NCI-H446 treated with DMSO at 0.1 percent for 48 hours (cell line): ENCODE data around the gene PKD1L1.

ENCODE experiments used
- DNase-seq: peaks from one replicate; lab custom pipeline; 2025; lab: John Stamatoyannopoulos, UW

Gene PKD1L1

DNA sequence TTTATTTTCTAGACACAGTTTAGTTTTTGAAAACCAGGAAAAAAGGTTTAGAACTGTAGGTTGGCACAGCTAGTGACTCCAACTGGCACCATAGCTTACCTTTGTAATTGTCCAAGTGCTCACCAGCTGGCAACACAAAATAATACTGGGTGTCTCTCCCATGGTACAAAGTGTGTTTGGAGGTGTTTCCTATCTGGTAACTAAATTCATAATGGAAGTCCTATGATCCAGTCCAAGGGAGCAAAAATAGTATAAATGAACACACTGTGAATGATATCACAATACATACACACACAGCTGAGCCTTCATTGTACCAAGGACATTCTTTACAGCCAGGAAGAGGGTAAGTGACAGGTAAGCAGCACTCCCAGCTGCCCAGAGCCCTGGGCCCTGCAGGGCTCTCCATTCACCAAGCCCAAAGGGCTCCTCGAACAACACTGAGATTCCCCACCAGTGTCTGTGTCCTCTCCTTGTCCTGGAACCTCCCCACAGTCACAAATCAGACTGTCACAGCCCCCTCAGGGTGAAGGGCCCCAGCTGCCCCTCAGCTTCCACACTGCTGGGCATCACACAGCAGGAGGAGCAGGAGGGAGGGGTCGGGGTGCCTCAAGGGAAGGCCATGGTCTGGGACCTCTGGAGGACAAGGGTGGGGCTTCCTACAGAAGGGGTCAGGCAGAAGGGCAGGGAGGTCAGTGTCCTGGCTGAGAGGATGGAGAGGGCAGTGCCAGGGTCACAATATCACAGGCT lies 72.1 kb downstream of the PKD1L1 start:
- DNase-seq: no peak

DNA sequence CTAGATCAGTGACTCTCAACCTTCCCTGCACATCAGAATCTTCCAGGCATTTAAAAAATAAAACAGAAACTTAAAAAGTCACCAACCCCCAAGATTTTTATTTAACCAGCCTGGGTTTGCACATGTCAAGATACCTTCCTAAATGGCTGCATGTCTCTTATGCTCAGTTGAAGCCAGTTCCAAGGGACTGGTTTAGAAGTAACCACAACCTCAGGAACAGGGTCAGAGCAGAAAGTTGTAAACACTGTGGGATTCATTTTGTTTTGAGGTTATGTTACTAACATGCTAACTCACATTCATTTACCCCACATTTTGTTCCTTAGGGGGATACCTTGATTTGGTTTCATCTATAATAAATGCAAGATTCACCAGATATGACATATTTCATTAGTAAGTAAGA lies 72.9 kb downstream of the PKD1L1 start:
- DNase-seq: no peak

DNA sequence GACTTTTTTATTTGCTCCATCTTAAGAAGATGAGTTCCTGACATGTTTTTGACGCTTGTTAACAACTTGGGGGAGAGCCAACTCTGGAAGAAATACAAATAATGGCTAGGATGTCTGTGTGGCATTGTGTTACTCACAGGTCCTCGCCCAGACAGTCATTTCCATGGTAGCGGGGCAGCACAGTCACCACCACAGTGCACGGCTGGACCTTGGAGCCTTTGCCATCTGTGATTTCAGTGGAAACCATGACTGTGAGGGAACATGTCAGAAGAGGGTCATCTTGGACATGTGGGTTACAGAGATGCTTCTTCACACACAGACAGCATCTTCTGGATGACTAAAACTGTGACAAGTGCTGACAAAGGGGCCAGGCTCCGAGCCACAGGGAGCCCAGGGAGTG lies 74.5 kb downstream of the PKD1L1 start:
- no peak for DNase-seq

DNA sequence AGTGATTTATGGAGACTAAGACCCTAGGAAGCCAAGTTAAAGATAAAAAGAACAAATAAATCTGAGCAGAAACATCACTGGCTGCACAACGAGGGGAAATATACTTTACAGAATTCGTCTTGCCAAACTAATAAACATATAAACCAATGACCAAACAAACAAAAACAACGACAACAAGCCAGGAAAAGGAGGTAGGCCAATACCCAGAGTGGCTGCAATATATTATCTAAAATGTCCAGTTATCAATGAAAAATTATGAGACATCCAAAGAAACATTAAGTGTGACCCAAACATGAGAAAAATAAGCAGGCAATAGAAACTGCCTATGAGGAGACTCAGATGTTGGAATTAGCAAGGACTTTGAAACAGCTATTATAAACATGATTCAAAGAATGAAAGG lies 81.0 kb downstream of the PKD1L1 start:
- no peak for DNase-seq

DNA sequence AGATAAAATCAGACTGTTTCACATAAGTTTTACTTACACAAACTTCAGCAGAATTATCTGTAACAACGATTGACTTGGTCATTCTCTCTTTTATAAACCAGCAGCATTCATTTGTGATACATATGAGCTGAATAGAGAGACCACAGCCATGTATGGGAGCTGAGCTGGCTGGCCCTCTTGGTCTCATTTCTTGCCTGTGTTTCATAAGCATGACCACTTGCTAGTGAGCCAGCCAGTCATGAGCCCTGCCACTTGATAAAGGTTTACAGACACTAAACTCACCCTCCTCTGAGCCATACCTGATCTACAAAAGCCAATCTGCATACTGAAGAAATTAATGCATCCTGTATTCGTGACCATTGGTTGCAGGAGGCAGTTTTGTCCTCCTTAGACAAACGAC lies 82.1 kb downstream of the PKD1L1 start:
- DNase-seq: no peak

DNA sequence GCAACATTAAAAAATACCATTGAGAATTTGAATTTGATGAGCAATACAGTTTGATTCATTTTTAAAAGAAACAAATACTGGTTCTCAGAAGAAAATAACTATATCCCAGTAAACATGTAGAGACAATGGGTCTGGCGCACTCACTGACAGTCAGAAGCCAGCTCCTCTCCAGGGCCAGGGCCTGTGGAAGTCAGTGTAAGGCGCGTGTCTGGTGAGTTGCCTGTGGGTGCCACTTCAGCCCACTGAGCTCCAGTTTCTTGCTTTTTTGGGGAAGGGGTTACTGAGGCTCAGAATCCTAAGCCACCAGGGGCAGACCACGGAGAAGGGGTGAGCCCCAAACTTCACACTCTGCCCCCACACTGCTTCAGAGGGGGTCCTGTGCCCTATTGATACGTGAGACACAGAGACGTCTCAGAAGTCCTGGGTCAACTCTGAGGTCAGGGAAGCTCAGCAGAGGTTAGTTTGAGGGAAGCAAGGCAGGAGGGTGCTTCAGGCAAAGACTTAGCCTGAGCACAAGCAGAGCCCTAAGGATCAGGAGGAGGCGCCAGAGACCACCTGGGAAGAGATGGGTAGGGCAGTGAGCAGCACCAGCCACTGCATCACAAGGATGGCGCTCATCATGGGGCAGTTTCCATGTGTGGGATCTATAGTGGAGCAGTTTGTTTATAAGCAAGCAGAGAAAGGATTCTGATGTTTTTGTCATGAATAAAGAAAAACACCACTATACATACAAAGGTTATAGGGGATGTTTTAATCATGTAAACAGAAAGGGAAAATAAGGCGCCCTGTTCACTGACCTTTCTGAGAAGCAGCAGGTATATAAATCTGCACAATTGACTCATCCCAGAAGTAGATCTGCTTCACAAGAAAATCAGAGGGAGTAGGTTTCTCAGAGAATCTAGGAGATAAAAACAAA lies 95.7 kb downstream of the PKD1L1 start:
- no peak for DNase-seq

DNA sequence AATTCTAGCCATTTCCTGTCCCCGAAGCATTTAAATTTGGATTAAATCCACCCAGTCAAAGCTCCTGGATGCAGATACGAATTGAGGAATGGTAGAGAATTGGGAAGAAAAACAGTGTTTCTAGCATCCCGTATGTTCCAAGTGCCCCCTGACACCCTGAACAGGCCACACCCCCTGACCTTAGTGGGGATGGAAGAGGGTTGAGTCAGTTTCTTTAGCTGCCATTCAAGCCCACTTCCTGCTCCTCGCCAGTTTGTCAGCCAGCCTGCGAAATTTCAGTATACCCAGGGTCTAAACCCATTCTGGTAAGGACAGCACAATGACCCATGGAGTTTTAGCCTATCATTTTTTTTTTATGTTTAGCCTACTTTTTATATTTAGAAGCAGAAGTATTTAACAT lies 101.1 kb downstream of the PKD1L1 start:
- DNase-seq: no peak

DNA sequence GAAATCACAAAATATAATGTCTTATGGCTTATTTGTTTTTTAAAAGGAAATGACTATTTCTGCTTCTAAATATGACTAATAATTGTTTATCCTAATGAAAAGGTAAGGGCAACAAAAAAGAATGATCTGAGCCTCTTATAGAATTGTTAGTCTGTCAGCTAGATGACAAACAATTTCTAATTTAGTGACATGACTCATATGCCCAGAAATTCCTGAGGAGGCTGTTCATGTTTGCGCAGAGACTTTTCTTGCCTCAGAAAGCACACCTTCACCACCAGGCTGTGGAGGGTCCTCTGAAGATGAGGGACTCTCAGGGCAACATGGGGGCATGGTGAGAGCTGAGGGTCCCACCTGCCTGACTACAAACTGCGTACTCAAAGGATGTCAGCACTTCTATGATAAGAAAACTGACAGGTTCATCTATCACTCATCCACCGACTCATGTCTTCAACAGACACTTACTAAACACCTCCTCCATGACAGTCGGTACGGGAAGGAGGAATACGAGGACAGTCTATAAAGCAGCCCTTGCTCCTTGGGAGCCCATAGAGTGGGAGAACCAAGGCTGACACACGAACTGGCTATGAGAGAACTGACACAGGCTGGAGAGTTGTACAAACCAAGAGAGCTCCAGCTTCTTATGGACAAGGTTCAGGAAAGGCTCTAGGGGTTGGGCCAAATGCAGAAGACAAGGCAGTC lies 102.0 kb downstream of the PKD1L1 start:
- DNase-seq: no peak

DNA sequence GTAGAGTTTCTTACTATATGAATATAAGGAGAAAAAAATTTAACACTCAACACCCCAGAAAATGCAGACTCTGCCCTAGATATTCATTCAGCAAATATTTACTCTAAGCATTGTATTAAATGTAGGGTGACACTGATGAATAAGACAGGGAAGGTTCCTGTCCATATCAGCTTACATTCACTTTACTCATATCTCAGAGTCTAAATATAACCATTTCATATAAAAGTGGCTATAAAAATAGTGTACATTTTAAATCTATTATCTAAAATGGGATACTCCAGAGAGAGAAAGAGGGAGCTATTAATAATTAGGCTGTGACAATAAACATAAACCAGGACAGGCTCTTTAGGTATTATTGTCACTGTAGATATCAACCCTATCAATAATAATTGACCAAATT lies 104.0 kb downstream of the PKD1L1 start:
- DNase-seq: no peak

DNA sequence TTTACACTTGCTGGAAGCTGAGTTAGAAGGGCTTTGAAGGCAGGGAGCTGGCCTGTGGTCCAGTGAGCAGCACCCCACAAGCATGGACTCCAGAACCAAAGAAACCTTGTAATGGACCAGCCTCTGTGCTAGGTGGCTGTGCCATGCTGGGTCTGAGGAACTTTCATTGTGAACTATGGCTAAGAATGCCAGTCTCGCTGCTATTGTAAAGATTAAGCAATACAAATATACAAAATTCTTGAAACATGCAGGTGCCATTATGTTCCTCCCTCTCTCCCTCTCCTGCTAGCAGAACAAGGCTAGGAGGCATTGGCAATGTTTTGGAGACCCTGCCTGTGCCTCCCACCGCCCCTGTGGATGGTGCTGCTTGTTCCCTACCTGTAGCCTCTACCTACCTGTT lies 105.0 kb downstream of the PKD1L1 start:
- DNase-seq: no peak

DNA sequence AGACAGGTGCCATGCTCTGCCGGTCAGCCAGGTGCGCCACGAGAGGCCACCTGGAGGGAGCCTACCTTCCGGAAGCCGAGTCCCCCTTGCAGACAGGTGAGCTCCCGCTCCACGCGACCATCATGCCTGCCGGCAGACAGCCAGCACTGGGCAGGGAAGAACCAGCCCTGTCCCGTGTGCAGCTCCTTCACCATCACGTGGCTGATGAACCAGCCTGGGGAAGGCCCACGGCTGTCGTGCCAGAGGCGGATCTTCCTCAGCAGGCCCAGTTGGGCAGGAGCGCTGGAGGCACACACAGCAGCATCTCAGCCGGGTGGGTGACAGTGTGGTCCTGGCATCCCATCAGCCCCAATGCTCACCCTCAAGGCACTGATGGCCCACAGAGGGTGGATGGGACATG lies 108.9 kb downstream of the PKD1L1 start:
- no peak for DNase-seq

DNA sequence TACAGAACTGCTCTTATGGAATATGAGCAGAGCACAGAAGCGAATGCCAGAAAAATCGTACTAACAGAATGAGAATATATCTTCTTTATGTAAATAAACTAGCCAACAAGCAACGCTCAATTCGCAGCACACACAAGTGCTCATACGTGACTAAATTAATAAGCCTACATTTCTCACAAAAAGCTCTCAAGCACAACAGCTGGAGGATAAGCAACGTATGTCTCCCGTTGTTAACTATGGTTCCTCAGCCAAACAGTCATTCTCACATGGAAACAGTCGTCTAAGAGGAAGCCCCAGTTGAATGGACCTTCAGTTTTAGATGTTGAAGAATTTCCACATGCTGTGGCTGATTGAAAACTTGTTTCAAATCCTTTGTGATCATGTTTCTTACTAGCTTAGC lies 110.4 kb downstream of the PKD1L1 start:
- no peak for DNase-seq

DNA sequence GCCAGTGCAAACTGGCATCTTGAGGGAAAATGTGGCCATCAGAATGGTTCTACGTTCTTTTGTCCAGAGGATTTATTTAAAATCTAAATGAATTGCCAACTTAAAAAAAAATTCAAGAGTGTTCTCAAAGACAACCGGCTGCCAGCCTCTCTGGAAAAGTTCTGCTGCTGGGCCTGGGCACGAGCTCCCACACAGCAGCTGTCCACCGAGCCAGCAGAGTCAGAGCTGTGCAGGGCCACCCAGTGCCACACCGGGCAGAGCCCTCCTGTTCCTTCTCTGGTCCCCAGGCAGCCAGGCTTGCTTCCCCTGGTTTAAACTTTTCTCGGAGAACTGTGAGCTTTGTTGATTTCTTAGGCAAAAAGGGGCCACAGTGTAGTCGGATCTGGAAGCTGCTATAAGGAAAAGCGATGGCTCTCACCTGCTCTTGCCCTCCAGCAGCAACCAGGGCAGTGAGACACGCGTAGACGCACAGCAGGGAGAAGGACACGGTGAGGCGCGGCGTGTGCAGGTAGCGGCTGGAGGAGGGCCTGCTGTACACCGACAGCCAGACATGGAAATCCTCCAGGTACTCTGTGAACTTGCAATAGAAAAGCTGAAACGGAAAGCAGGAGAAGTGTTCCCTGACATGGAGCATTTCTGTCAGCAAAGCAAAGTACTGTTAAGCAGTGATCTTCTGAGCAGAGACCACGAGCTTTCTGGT lies 111.6 kb downstream of the PKD1L1 start:
- DNase-seq: no peak

DNA sequence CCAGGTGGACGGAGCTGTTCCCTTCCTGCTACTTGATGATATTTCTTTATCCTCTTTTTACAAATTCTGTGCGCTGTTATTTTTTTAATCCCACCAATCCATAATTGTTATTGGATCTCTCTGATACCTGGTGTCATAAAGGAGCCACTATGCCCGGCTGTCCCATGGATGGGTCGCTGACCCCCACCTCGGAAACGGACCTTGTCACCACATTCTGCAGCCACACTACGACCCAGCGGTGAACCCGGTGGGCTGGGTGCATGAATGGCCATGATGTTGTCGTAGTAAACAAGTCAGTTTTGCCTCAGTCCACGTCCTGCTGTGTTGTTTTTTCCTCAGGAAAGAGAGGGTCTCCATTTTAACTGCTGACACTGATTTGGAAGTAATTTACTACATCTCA lies 112.2 kb downstream of the PKD1L1 start:
- DNase-seq: no peak

DNA sequence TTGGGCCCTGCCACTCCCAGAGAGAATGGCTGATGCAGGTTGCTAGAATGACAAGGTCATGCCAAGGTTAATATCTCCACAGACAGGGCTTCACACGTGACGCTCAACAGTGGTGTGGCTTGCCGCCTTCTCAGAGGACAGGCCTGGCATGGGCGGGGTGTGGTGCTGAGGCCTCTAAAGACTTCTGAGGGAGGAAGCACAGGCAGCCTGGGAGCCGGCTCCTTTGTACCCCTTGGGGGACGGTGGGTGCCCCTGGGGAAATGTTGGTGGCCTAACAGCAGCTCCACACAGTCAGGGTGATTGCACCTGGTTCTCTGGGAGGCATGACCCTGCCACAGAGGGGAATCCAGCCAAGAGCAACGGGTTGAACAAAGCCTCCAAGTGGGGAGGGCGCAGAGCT lies 115.1 kb downstream of the PKD1L1 start:
- DNase-seq: no peak

DNA sequence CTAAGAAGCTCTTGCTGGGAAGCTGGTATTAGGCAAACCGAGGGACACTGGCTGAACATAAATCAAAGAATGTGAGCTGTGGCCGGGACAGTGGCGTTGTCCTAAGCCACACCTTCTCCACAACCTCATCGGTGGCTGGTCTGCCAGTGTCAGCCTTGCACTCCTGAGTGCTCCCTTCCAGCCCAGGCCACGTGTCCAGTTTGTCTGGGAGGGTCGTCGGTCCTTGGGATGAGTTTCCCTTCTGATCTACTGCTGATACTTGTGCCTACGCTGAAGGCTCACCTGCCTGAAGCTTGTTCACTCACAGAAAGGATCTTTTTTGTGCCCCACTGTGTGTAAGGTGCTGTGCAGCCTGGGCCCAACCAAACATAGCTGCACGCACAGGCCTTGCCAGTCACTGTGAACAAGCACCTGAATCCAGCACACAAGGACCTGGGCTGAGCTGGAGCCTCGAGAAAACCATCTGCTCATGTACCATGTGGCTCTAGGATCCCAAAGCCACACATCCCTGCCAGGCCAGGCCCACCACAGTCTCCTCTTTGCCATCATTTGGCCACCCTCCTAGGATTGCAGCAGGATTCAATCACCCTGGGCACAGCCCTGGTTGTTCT lies 116.1 kb downstream of the PKD1L1 start:
- DNase-seq: no peak

DNA sequence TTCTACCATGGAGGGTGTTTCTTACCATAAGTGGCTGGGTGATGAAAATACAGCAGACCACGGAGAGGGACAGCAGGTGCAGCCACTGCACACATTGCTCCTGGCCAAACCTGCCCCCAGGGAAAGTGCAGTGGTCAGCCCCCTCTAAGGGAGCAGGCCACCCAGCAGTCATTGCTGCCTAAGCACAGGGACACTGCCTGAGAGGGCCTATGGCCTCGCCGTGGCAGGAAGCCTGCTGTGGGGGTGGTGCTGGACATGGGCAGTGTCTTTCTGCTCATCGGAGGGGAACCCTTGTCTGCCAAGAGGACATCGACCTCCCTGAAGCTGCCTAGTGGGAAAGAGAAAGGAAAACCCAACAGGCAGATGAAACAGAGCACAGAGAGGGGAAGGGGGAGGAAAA lies 118.3 kb downstream of the PKD1L1 start:
- no peak for DNase-seq

DNA sequence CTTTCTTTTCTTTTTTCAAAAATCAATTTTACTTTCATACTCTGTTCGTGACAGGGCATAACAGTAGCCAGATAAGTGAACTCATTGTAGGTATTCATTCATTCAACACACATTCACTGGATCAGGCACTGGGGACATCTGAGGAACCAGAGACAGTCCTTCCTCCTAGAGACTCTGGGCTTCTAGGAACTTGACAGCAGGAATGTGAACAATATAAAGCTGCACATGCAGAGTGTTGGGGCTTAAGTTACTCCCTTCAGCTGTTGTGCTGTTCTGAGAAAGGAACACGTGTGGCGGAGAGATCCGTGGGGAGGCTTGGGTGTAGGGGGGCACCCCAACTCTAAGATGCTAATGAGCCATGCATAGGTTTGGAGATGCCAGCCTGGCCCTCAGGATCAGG lies 120.4 kb downstream of the PKD1L1 start:
- no peak for DNase-seq

DNA sequence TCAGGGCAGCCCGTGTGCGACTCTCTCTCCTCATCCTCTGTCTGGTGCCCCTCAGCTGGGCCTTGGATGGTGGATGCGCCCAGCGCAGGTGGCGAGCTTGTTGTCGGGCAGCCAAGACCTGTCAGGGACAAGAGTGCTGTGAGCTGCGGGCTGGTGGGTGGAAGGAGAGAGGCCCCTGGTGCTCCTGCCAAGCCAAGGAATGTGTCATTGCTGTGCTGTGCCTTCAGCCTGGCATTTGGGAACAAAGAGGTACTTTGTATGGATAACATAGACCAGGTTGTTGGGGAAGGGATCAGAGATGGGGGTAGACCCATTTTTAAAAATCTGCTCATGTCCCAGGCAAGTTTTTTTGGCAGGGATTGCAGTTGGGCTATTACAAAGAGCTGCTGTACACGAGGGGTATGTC lies 120.9 kb downstream of the PKD1L1 start:
- DNase-seq: no peak

DNA sequence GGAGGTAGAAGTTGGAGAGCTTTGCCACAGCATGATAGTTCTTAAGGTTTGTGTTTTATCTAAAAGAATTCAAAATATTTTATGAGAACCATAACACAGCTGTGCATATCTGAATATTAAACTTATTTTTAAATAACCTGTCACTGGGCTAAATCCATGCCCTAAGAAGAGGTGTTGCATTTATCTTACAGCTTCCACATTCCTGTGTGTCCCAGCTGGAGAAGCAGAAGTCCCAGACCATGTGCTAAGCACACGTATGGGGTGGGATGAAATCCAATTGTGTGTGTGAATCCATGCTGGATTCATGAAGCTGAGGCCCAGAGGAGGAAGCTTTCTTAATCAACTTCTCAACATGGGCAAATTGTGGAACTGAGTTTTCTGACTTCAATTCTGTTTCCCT lies 121.5 kb downstream of the PKD1L1 start:
- no peak for DNase-seq

DNA sequence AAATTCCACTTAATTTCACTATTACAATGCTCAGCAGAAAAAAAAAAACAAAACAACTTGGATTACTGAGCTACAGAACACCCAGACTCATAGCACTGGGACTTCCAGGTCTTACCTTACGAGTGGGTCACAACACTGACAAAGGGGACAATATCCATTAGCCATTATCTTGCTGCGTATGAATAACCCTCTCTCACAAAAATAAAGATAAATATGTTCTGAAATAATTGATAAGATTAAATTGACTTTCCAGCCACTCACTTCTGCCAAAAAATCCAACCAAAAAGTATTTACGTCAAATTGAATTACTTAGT lies 128.7 kb downstream of the PKD1L1 start:
- DNase-seq: no peak
